ENCODE results near the gene ZNF552. TPM values are rescaled to one million over a fixed set of nuclear protein-coding genes. Genes with fewer than 3 reads are reported as not detected.

The ZNF552 gene
- total and polyA plus RNA-seq, 2 of the 13 experiments (the other 11 are each of a cell fraction or from before 2014, with no cell fraction given), result 8.1 to 16.6 TPM

GRCh38 chr19:57819475-57820148 is 4.9 kb upstream of the ZNF552 start (continued):
- TF ChIP-seq ZNF580 (CRISPR knock-in tag; IDR thresholded peaks at IDR 0.05; ENCODE audit: borderline replicate concordance, low read depth) (no peak; the same call in 1 of the 2 replicates), PLSCR1 (CRISPR knock-in tag; IDR thresholded peaks at IDR 0.05; ENCODE audit: borderline replicate concordance) (no peak), ZNF331 (CRISPR knock-in tag; IDR thresholded peaks at IDR 0.05) (no peak; the same call in 1 of the 2 replicates), ZNF232 (CRISPR knock-in tag; IDR thresholded peaks at IDR 0.05; ENCODE audit: borderline replicate concordance) (peak; percentile 82; the same call in 1 of the 2 replicates), ZGPAT (CRISPR knock-in tag; IDR thresholded peaks at IDR 0.05) (peak; percentile 86), TEAD2 (CRISPR knock-in tag; IDR thresholded peaks at IDR 0.05) (no peak), SOX13 (IDR thresholded peaks at IDR 0.05) (no peak), SOX13 (CRISPR knock-in tag; conservative IDR thresholded peaks at IDR 0.05 in 1 of 2, IDR thresholded peaks at IDR 0.05 in 1 of 2) (0 out of 4 replicates have a peak, but pooled peaks of 1 of the 2 experiments have one; percentile 17), PREB (CRISPR knock-in tag; IDR thresholded peaks at IDR 0.05) (no peak), ZNF644 (CRISPR knock-in tag; IDR thresholded peaks at IDR 0.05; ENCODE audit: low read depth) (no peak), HNRNPK (IDR thresholded peaks at IDR 0.05; ENCODE audit: low read depth, low read length, poor library complexity, severe bottlenecking) (no peak), THAP8 (CRISPR knock-in tag; IDR thresholded peaks at IDR 0.05; ENCODE audit: borderline replicate concordance) (no peak), NPAS2 (CRISPR knock-in tag; IDR thresholded peaks at IDR 0.05; ENCODE audit: borderline replicate concordance) (no peak), ZNF138 (CRISPR knock-in tag; IDR thresholded peaks at IDR 0.05; ENCODE audit: low read depth) (no peak), ZNF766 (CRISPR knock-in tag; IDR thresholded peaks at IDR 0.05; ENCODE audit: borderline replicate concordance) (no peak), TBX3 (IDR thresholded peaks at IDR 0.05; ENCODE audit: borderline replicate concordance) (no peak), MIXL1 (CRISPR knock-in tag; IDR thresholded peaks at IDR 0.05) (peak; percentile 62; the same call in 1 of the 2 replicates), ZNF777 (CRISPR knock-in tag; IDR thresholded peaks at IDR 0.05) (0 out of 2 replicates have a peak, but pooled peaks have one; percentile 37), ZNF33A (CRISPR knock-in tag; IDR thresholded peaks at IDR 0.05; ENCODE audit: borderline replicate concordance) (no peak), MTF2 (CRISPR knock-in tag; IDR thresholded peaks at IDR 0.05; ENCODE audit: borderline replicate concordance) (no peak), ZNF883 (CRISPR knock-in tag; IDR thresholded peaks at IDR 0.05; ENCODE audit: not compliant biosample characterization) (peak; percentile 42), ZNF562 (CRISPR knock-in tag; IDR thresholded peaks at IDR 0.05; ENCODE audit: borderline replicate concordance) (no peak), ZNF33B (CRISPR knock-in tag; IDR thresholded peaks at IDR 0.05) (no peak), ZNF343 (CRISPR knock-in tag; IDR thresholded peaks at IDR 0.05) (no peak), PITX1 (CRISPR knock-in tag; IDR thresholded peaks at IDR 0.05) (peak; percentile 56; the same call in 1 of the 2 replicates), NR2F6 (IDR thresholded peaks at IDR 0.05) (no peak), NR2F6 (CRISPR knock-in tag; IDR thresholded peaks at IDR 0.05) (no peak; the same call in 1 of the 2 replicates), ZNF563 (CRISPR knock-in tag; IDR thresholded peaks at IDR 0.05) (peak; percentile 38; the same call in 1 of the 2 replicates)
